HepG2 (cell line): Measurements from ENCODE around the gene SLC16A3. TPM values are rescaled to one million over a fixed set of nuclear protein-coding genes. Genes with fewer than 3 reads are reported as not detected.

Source experiments
- CAMTA2 ChIP-seq: sonication (generic); formaldehyde crosslinking; IDR thresholded peaks from 2 replicates; pipeline ENCODE4 v1.4.0; 2020; ENCODE audit warnings: mild to moderate bottlenecking, missing genetic modification reagents, borderline replicate concordance
- DNMT1 ChIP-seq: sonication (generic); formaldehyde crosslinking; IDR thresholded peaks from 2 replicates; pipeline ENCODE4 v1.5.1; 2020; ENCODE audit warnings: mild to moderate bottlenecking, missing genetic modification reagents
- FOXK1 ChIP-seq: sonication (generic); formaldehyde crosslinking; IDR thresholded peaks from 2 replicates; pipeline ENCODE4 v1.4.0; 2020; ENCODE audit warnings: low read depth, missing genetic modification reagents, borderline replicate concordance
- LCORL ChIP-seq, 2 experiments: fragments of 450-650 bp in 1 of 2; sonication (generic) in 1 of 2; formaldehyde crosslinking in 1 of 2; IDR thresholded peaks; 2 replicates each; pipeline versions ENCODE4 v1.5.0 to v1.6.1; 2017 to 2020; ENCODE audit warnings: antibody characterized with exemption in 1 of 2, missing genetic modification reagents in 1 of 2
- NCOR1 ChIP-seq: fragments of 200-600 bp; sonication (generic); IDR thresholded peaks from 2 replicates; pipeline ENCODE4 v1.7.0; 2017; ENCODE audit warnings: antibody characterized with exemption, low read length, borderline replicate concordance
- PLRG1 ChIP-seq: fragments of 450-650 bp; conservative IDR thresholded peaks from 2 replicates; pipeline ENCODE4 v1.6.1; 2016
- PTBP1 ChIP-seq: fragments of 200-400 bp; formaldehyde crosslinking; IDR thresholded peaks from 2 replicates; pipeline ENCODE4 v1.6.1; 2018; ENCODE audit warnings: low read length, low read depth; ENCODE audit not compliant: poor library complexity, severe bottlenecking
- RARA ChIP-seq: IDR thresholded peaks from 2 replicates; pipeline ENCODE4 v1.6.1; 2016; ENCODE audit warnings: missing genetic modification reagents, missing compliant biosample characterization
- SP1 ChIP-seq, 2 experiments: fragments of 450-650 bp in 1 of 2; sonication (generic) in 1 of 2; formaldehyde crosslinking in 1 of 2; IDR thresholded peaks; 2 replicates each; pipeline versions ENCODE4 v1.4.0 to v1.6.1; 2016 to 2020; ENCODE audit warnings: missing genetic modification reagents in 1 of 2
- SP5 ChIP-seq: IDR thresholded peaks from 2 replicates; pipeline ENCODE4 v1.6.1; 2016; ENCODE audit warnings: low read depth, borderline replicate concordance
- U2AF2 ChIP-seq: fragments of 200-400 bp; formaldehyde crosslinking; IDR thresholded peaks from 2 replicates; pipeline ENCODE4 v1.6.1; 2017; ENCODE audit warnings: low read depth, mild to moderate bottlenecking, low read length
- ZNF253 ChIP-seq: sonication (generic); formaldehyde crosslinking; IDR thresholded peaks from 2 replicates; pipeline ENCODE4 v1.8.0; 2022; ENCODE audit warnings: mild to moderate bottlenecking, missing genetic modification reagents, borderline replicate concordance
- ZNF430 ChIP-seq: sonication (generic); formaldehyde crosslinking; IDR thresholded peaks from 2 replicates; pipeline ENCODE4 v1.9.0; 2021; ENCODE audit warnings: mild to moderate bottlenecking, missing genetic modification reagents
- ZNF550 ChIP-seq: sonication (generic); formaldehyde crosslinking; IDR thresholded peaks from 2 replicates; pipeline ENCODE4 v1.4.0; 2020; ENCODE audit warnings: mild to moderate bottlenecking, missing genetic modification reagents, borderline replicate concordance
- ZNF773 ChIP-seq: sonication (generic); formaldehyde crosslinking; IDR thresholded peaks from 2 replicates; pipeline ENCODE4 v1.4.0; 2020; ENCODE audit warnings: missing genetic modification reagents, borderline replicate concordance
- ZNF775 ChIP-seq: sonication (generic); formaldehyde crosslinking; IDR thresholded peaks from 2 replicates; pipeline ENCODE4 v1.4.0; 2020; ENCODE audit warnings: missing genetic modification reagents, mild to moderate bottlenecking, moderate library complexity, borderline replicate concordance
- polyA plus RNA-seq, 8 experiments: library from polyadenylated mRNA; depleted of rRNA in 3 of 8; stranded (reverse) in 7 of 8; unstranded in 1 of 8; fragments of >200 nt; fragmentation: Illumina TruSeq in 4 of 8; extraction: Trizol in 4 of 8; gene quantifications; 2 replicates each; pipeline versions ENCODE4 v1.2.1 to v1.2.3, GENCODE V29; 2011 to 2016; ENCODE audit warnings: low read depth in 4 of 8, missing spikeins in 1 of 8, mixed read lengths in 1 of 8; ENCODE audit not compliant: insufficient read depth in 1 of 8
- total RNA-seq, 5 experiments: library from RNA; depleted of rRNA; stranded (reverse); fragments of >200 nt; fragmentation: Illumina TruSeq; extraction: Trizol; gene quantifications; 2 replicates each; pipeline ENCODE4 v1.2.3, GENCODE V29; 2016; ENCODE audit warnings: low read depth in 1 of 5
- TF ChIP-seq, protein P1 (sequence below): fragments of 450-650 bp; IDR thresholded peaks from 2 replicates; pipeline ENCODE4 v1.6.1; 2017
- TF ChIP-seq, protein P2 (sequence below): IDR thresholded peaks from 2 replicates; pipeline ENCODE4 v1.6.1; 2012; ENCODE audit warnings: inconsistent platforms
- TF ChIP-seq, protein P3 (sequence below): sonication (generic); formaldehyde crosslinking; IDR thresholded peaks from 2 replicates; pipeline ENCODE4 v1.5.0; 2020; ENCODE audit warnings: mild to moderate bottlenecking, missing genetic modification reagents, borderline replicate concordance

Gene SLC16A3
- total and polyA plus RNA-seq, 2 of the 13 experiments (the other 11 are each of a cell fraction or from before 2014, with no cell fraction given): 242 to 349 TPM

DNA sequence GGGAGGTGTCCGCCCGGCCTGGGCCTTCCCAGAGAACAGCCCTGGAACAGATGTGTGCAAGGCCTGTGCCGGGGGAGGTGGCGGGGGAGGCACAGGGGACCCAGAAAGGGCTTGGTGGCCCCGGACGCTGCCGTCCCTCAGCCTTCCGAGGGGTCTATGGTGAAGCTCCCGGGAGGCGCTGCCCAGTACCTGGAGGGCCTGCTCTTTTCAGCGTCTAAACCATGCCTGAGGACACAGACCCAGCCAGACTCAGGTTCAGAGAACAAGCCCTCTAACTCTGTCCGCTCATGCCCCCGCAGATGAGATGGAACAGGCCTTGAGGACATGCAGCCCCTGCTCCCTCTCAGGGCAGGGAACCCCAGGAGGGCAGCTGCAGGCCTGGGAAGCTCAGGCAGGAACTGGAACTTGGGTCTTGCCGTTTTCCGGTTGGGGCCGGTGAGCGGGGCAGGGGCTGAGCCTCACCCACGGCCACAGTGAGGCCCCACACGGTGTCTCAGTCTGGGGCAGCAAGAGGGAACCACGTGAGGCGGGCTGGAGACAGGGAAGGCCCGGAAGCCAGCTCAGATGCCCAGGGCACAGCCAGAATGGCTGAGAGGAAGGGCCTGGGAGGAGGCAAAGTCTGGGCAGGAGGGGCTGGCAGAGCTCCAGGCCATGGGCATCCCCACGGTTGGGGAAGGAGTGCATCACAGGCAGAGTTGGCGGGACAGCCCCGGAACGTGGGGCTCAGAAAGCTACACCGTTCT lies 12.5 kb downstream of the SLC16A3 start (continued):
- TF ChIP-seq ZNF550: peak; percentile 93; the same call in 1 of the 2 replicates
- TF ChIP-seq PTBP1: peak; percentile 82
- TF ChIP-seq RARA (CRISPR knock-in tag): peak; percentile 6; the same call in 1 of the 2 replicates
- peak; percentile 13; the same call in 1 of the 2 replicates for TF ChIP-seq FOXK1 (CRISPR knock-in tag)
- TF ChIP-seq, protein P1, sequence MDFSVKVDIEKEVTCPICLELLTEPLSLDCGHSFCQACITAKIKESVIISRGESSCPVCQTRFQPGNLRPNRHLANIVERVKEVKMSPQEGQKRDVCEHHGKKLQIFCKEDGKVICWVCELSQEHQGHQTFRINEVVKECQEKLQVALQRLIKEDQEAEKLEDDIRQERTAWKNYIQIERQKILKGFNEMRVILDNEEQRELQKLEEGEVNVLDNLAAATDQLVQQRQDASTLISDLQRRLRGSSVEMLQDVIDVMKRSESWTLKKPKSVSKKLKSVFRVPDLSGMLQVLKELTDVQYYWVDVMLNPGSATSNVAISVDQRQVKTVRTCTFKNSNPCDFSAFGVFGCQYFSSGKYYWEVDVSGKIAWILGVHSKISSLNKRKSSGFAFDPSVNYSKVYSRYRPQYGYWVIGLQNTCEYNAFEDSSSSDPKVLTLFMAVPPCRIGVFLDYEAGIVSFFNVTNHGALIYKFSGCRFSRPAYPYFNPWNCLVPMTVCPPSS: no peak
- TF ChIP-seq, protein P2, sequence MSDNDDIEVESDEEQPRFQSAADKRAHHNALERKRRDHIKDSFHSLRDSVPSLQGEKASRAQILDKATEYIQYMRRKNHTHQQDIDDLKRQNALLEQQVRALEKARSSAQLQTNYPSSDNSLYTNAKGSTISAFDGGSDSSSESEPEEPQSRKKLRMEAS: no peak
- TF ChIP-seq SP1 (IDR thresholded peaks at IDR 0.05): no peak
- TF ChIP-seq SP1 (CRISPR knock-in tag; IDR thresholded peaks at IDR 0.05): 0 out of 2 replicates have a peak, but pooled peaks have one; percentile 6
- peak; percentile 63; the same call in 1 of the 2 replicates for TF ChIP-seq ZNF253 (CRISPR knock-in tag)
- no peak for TF ChIP-seq ZNF775 (CRISPR knock-in tag)
- TF ChIP-seq SP5 (CRISPR knock-in tag): no peak; the same call in none of the 2 replicates
- no peak for TF ChIP-seq PLRG1
- 0 out of 2 replicates have a peak, but pooled peaks have one; percentile 32 for TF ChIP-seq NCOR1
- TF ChIP-seq U2AF2: 0 out of 2 replicates have a peak, but pooled peaks have one; percentile 44
- peak; percentile 97; the same call in 1 of the 2 replicates for TF ChIP-seq DNMT1
- no peak; the same call in 1 of the 2 replicates for TF ChIP-seq CAMTA2 (CRISPR knock-in tag)
- TF ChIP-seq ZNF773 (CRISPR knock-in tag): 0 out of 2 replicates have a peak, but pooled peaks have one; percentile 53
- no peak for TF ChIP-seq LCORL (IDR thresholded peaks at IDR 0.05)
- no peak; the same call in none of the 2 replicates for TF ChIP-seq LCORL (CRISPR knock-in tag; IDR thresholded peaks at IDR 0.05)
- TF ChIP-seq, protein P3, sequence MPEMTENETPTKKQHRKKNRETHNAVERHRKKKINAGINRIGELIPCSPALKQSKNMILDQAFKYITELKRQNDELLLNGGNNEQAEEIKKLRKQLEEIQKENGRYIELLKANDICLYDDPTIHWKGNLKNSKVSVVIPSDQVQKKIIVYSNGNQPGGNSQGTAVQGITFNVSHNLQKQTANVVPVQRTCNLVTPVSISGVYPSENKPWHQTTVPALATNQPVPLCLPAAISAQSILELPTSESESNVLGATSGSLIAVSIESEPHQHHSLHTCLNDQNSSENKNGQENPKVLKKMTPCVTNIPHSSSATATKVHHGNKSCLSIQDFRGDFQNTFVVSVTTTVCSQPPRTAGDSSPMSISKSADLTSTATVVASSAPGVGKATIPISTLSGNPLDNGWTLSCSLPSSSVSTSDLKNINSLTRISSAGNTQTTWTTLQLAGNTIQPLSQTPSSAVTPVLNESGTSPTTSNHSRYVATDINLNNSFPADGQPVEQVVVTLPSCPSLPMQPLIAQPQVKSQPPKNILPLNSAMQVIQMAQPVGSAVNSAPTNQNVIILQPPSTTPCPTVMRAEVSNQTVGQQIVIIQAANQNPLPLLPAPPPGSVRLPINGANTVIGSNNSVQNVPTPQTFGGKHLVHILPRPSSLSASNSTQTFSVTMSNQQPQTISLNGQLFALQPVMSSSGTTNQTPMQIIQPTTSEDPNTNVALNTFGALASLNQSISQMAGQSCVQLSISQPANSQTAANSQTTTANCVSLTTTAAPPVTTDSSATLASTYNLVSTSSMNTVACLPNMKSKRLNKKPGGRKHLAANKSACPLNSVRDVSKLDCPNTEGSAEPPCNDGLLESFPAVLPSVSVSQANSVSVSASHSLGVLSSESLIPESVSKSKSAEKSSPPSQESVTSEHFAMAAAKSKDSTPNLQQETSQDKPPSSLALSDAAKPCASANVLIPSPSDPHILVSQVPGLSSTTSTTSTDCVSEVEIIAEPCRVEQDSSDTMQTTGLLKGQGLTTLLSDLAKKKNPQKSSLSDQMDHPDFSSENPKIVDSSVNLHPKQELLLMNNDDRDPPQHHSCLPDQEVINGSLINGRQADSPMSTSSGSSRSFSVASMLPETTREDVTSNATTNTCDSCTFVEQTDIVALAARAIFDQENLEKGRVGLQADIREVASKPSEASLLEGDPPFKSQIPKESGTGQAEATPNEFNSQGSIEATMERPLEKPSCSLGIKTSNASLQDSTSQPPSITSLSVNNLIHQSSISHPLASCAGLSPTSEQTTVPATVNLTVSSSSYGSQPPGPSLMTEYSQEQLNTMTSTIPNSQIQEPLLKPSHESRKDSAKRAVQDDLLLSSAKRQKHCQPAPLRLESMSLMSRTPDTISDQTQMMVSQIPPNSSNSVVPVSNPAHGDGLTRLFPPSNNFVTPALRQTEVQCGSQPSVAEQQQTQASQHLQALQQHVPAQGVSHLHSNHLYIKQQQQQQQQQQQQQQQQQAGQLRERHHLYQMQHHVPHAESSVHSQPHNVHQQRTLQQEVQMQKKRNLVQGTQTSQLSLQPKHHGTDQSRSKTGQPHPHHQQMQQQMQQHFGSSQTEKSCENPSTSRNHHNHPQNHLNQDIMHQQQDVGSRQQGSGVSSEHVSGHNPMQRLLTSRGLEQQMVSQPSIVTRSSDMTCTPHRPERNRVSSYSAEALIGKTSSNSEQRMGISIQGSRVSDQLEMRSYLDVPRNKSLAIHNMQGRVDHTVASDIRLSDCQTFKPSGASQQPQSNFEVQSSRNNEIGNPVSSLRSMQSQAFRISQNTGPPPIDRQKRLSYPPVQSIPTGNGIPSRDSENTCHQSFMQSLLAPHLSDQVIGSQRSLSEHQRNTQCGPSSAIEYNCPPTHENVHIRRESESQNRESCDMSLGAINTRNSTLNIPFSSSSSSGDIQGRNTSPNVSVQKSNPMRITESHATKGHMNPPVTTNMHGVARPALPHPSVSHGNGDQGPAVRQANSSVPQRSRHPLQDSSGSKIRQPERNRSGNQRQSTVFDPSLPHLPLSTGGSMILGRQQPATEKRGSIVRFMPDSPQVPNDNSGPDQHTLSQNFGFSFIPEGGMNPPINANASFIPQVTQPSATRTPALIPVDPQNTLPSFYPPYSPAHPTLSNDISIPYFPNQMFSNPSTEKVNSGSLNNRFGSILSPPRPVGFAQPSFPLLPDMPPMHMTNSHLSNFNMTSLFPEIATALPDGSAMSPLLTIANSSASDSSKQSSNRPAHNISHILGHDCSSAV (CRISPR knock-in tag): peak; percentile 32; the same call in 1 of the 2 replicates
- no peak; the same call in none of the 2 replicates for TF ChIP-seq ZNF430 (CRISPR knock-in tag)
